HL-60/S4 (cell line): Measurements from ENCODE around the gene WDR38.

Experiments used
- in situ Hi-C: fragments of 300-500 bp; cut with MboI; formaldehyde crosslinking; loops from 2 replicates; pipeline ENCODE4 v1.14.3; 2022; ENCODE audit warnings: low sequenced_read_pairs

The WDR38 gene

GRCh38 chr9:124852829-124853531 lies at the start of gene WDR38:
TSS of gene WDR38 (plus strand) at chr9:124853460. CDS start at chr9:124853532, 72 bp downstream.
- in situ Hi-C loops = no loop called here

GRCh38 chr9:124803911-124804310 lies 49.3 kb upstream of the WDR38 start:
- in situ Hi-C loops = no loop called here

- in situ Hi-C loops = no loop called here
These were observed 48.1 kb upstream of the WDR38 start for GRCh38 chr9:124805186-124805585.

GRCh38 chr9:124808246-124808956 lies 44.9 kb upstream of the WDR38 start:
- in situ Hi-C loops = no loop called here

- in situ Hi-C loops = no loop called here
These were observed 44.0 kb upstream of the WDR38 start for GRCh38 chr9:124809211-124809610.

- in situ Hi-C loops = no loop called here
These were observed 43.3 kb upstream of the WDR38 start for GRCh38 chr9:124809741-124810500.

GRCh38 chr9:124810663-124811355 lies 42.5 kb upstream of the WDR38 start:
- in situ Hi-C loops = no loop called here

GRCh38 chr9:124812441-124812876 lies 40.8 kb upstream of the WDR38 start:
- in situ Hi-C loops = no loop called here

- in situ Hi-C loops = no loop called here
These were observed 40.2 kb upstream of the WDR38 start for GRCh38 chr9:124813041-124813440.

- in situ Hi-C loops = no loop called here
These were observed 39.6 kb upstream of the WDR38 start for GRCh38 chr9:124813501-124814163.

- in situ Hi-C loops = no loop called here
These were observed 39.1 kb upstream of the WDR38 start for GRCh38 chr9:124814164-124814535.

GRCh38 chr9:124815601-124816000 lies 37.7 kb upstream of the WDR38 start:
- in situ Hi-C loops = no loop called here

GRCh38 chr9:124818431-124819281 lies 34.6 kb upstream of the WDR38 start:
- in situ Hi-C loops = no loop called here

GRCh38 chr9:124820698-124821623 lies 32.3 kb upstream of the WDR38 start:
- in situ Hi-C loops = no loop called here

- in situ Hi-C loops = no loop called here
These were observed 24.5 kb upstream of the WDR38 start for GRCh38 chr9:124828489-124829333.

GRCh38 chr9:124829334-124829669 lies 24.0 kb upstream of the WDR38 start:
- in situ Hi-C loops = no loop called here

GRCh38 chr9:124830593-124830992 lies 22.7 kb upstream of the WDR38 start:
- in situ Hi-C loops = no loop called here
